ENCODE measurements around the gene IL27RA. TPM values are rescaled to one million over a fixed set of nuclear protein-coding genes. Genes with fewer than 3 reads are reported as not detected.

IL27RA gene
- total RNA-seq, 1 experiment from 2014 or later: 6.0 TPM

GRCh38 chr19:14066134-14066533 lies 34.6 kb downstream of the IL27RA start:
- Histone ChIP-seq H3K36me3 (ENCODE audit: insufficient read depth, low read length, poor library complexity, severe bottlenecking) (no peaks in the 10 kb centered on the region), H3K4me1 (ENCODE audit: insufficient read depth, low read length, poor library complexity, severe bottlenecking) (no peaks in the 10 kb centered on the region), H3K27me3 (replicated peaks; ENCODE audit: insufficient read depth, low read depth, low read length, poor library complexity) (no peaks in the 10 kb centered on the region), H3K9me3 (ENCODE audit: low read depth, low read length, poor library complexity, severe bottlenecking) (no peaks in the 10 kb centered on the region), H3K27ac (ENCODE audit: low read depth, low read length, poor library complexity, severe bottlenecking) (no peak overlapping the region), H3K4me3 (ENCODE audit: low read depth, low read length, poor library complexity, severe bottlenecking) (no peak overlapping the region)
- no TSS peak for BruUV-seq (replicated peaks)
- DNase-seq (ENCODE audit: low spot score): no peak
- CTCF ChIA-PET: no interaction called here
- intact Hi-C loops (cut with micrococcal nuclease; ENCODE audit: unreplicated experiment): no loop called here
- POLR2A ChIA-PET (ENCODE audit: low non-redundant PET): no interaction called here
- no peak for TF ChIP-seq CTCF (conservative IDR thresholded peaks at IDR 0.05; ENCODE audit: low read depth, low read length)
- no peak for TF ChIP-seq EZH2 (IDR thresholded peaks at IDR 0.05; ENCODE audit: borderline replicate concordance, low read depth, low read length, poor library complexity, severe bottlenecking)

GRCh38 chr19:14070268-14071050 lies 38.9 kb downstream of the IL27RA start:
- intact Hi-C loops (cut with micrococcal nuclease; ENCODE audit: unreplicated experiment): loop anchor here (5.0 kb wide), 2 partner anchors 63 to 473 kb away; partner anchors contain the start of gene RFX1
- no peak overlapping the region for H3K4me3 ChIP-seq (ENCODE audit: low read depth, low read length, poor library complexity, severe bottlenecking)

More at GRCh38 chr19:14070268-14071050, 38.9 kb downstream of the IL27RA start:
- TF ChIP-seq EZH2 (IDR thresholded peaks at IDR 0.05; ENCODE audit: borderline replicate concordance, low read depth, low read length, poor library complexity, severe bottlenecking): no peak
- TF ChIP-seq CTCF (conservative IDR thresholded peaks at IDR 0.05; ENCODE audit: low read depth, low read length): no peak
- no peak overlapping the region for H3K27ac ChIP-seq (ENCODE audit: low read depth, low read length, poor library complexity, severe bottlenecking)
- no peaks in the 10 kb centered on the region for H3K36me3 ChIP-seq (ENCODE audit: insufficient read depth, low read length, poor library complexity, severe bottlenecking)
- H3K4me1 ChIP-seq (ENCODE audit: insufficient read depth, low read length, poor library complexity, severe bottlenecking): peaks cover 24% of the 10 kb centered on the region
- ChIA-PET CTCF (interaction anchor here (0.6 to 1.1 kb wide), 5 partner anchors 8 to 358 kb away, joined by 3 to 9 read pairs (median 3); partner anchors contain the start of gene PALM3), POLR2A (ENCODE audit: low non-redundant PET) (no interaction called here)
- H3K27me3 ChIP-seq (replicated peaks; ENCODE audit: insufficient read depth, low read depth, low read length, poor library complexity): no peaks in the 10 kb centered on the region
- no peaks in the 10 kb centered on the region for H3K9me3 ChIP-seq (ENCODE audit: low read depth, low read length, poor library complexity, severe bottlenecking)
- BruUV-seq (replicated peaks): no TSS peak
- DNase-seq (ENCODE audit: low spot score): no peak

All from A673 (cell line).